MM.1S (cell line): ENCODE results near the gene PPP2R2D.
"Not testable (repeated sequence)": the region's sequence is repeated elsewhere in the genome, so short reads cannot be mapped to it uniquely, and the experiment has no call there.

Experiments
- DNase-seq: peaks from one replicate; pipeline ENCODE4 v3.0.0-alpha.2; 2015
- H2AFZ ChIP-seq: fragments of 300-600 bp; sonication (generic); 2 replicates; pipeline ENCODE4 v1.6.0; 2016; ENCODE audit warnings: antibody characterized with exemption, low read length
- H3F3A ChIP-seq: fragments of 300-600 bp; sonication (generic); 2 replicates; pipeline ENCODE4 v1.6.1; 2016; ENCODE audit warnings: mild to moderate bottlenecking, antibody characterized with exemption, low read length, moderate library complexity, mixed read lengths; ENCODE audit not compliant: insufficient read depth
- H3K27ac ChIP-seq: fragments of 300-600 bp; sonication (generic); 2 replicates; pipeline ENCODE4 v1.5.1; 2016; ENCODE audit warnings: mild to moderate bottlenecking, low read length
- H3K27me3 ChIP-seq: fragments of 300-600 bp; sonication (generic); replicated peaks from 2 replicates; pipeline ENCODE4 v1.6.0; 2016; ENCODE audit warnings: low read length; ENCODE audit not compliant: insufficient read depth
- H3K36me3 ChIP-seq: fragments of 300-600 bp; sonication (generic); replicated peaks from 2 replicates; pipeline ENCODE4 v1.6.1; 2016; ENCODE audit warnings: mild to moderate bottlenecking, low read length, mixed read lengths; ENCODE audit not compliant: insufficient read depth
- H3K4me1 ChIP-seq: fragments of 300-600 bp; sonication (generic); 2 replicates; pipeline ENCODE4 v1.6.1; 2016; ENCODE audit warnings: low read length, mixed read lengths
- H3K4me2 ChIP-seq: fragments of 300-600 bp; sonication (generic); 2 replicates; pipeline ENCODE4 v1.6.0; 2016; ENCODE audit warnings: low read depth, low read length
- H3K4me3 ChIP-seq: fragments of 300-600 bp; sonication (generic); 2 replicates; pipeline ENCODE4 v1.5.1; 2016; ENCODE audit warnings: low read length, mixed read lengths
- H3K79me2 ChIP-seq: fragments of 300-600 bp; sonication (generic); 2 replicates; pipeline ENCODE4 v1.6.1; 2016; ENCODE audit warnings: mixed run types, low read length, mixed read lengths
- H3K9ac ChIP-seq: fragments of 300-600 bp; sonication (generic); 2 replicates; pipeline ENCODE4 v1.6.1; 2016; ENCODE audit warnings: low read length, mixed read lengths
- H3K9me2 ChIP-seq: fragments of 300-600 bp; sonication (generic); replicated peaks from 2 replicates; pipeline ENCODE4 v1.6.1; 2016; ENCODE audit warnings: mild to moderate bottlenecking, low read length, mixed read lengths; ENCODE audit not compliant: insufficient read depth
- H3K9me3 ChIP-seq: fragments of 300-600 bp; sonication (generic); replicated peaks from 2 replicates; pipeline ENCODE4 v1.6.1; 2016; ENCODE audit warnings: mild to moderate bottlenecking, low read length, mixed read lengths; ENCODE audit not compliant: insufficient read depth
- H4K20me1 ChIP-seq: fragments of 300-600 bp; sonication (generic); 2 replicates; pipeline ENCODE4 v1.6.1; 2016; ENCODE audit warnings: mild to moderate bottlenecking, low read length, moderate library complexity, mixed read lengths; ENCODE audit not compliant: insufficient read depth
- CTCF ChIP-seq: fragments of 300-600 bp; sonication (generic); IDR thresholded peaks from 2 replicates; pipeline ENCODE4 v1.5.1; 2016; ENCODE audit warnings: antibody characterized with exemption, low read length, mixed read lengths
- EZH2 ChIP-seq: fragments of 300-600 bp; sonication (generic); optimal IDR thresholded peaks from 2 replicates; pipeline ENCODE3; 2017; ENCODE audit warnings: low read depth, mild to moderate bottlenecking, antibody characterized with exemption, low read length, mixed read lengths
- EZH2phosphoT487 ChIP-seq: fragments of 300-600 bp; sonication (generic); IDR thresholded peaks from 2 replicates; pipeline ENCODE4 v1.6.1; 2018; ENCODE audit warnings: antibody characterized with exemption, low read length

The PPP2R2D gene

GRCh38 chr10:131912620-131913019 lies 11.8 kb downstream of the PPP2R2D start:
- no peaks in the 10 kb centered on the region for H3K9me3 ChIP-seq
- H4K20me1 ChIP-seq: no peaks in the 10 kb centered on the region

GRCh38 chr10:131915484-131915883 lies 14.7 kb downstream of the PPP2R2D start:
- H3K79me2 ChIP-seq: peaks cover 73% of the 10 kb centered on the region
- H3K9me3 ChIP-seq: no peaks in the 10 kb centered on the region
- no peaks in the 10 kb centered on the region for H3K27me3 ChIP-seq
- DNase-seq: no peak
- TF ChIP-seq EZH2 (no peak), CTCF (no peak), EZH2phosphoT487 (no peak)
- no peaks in the 10 kb centered on the region for H3K9me2 ChIP-seq
- H2AFZ ChIP-seq: no peak overlapping the region
- H3K4me2 ChIP-seq: no peak overlapping the region
- no peak overlapping the region for H3K27ac ChIP-seq
- H3K4me3 ChIP-seq: no peak overlapping the region
- H3K9ac ChIP-seq: no peak overlapping the region
- no peaks in the 10 kb centered on the region for H4K20me1 ChIP-seq
- H3K36me3 ChIP-seq: peaks cover 7% of the 10 kb centered on the region; the same call in 1 of the 2 replicates
- H3K4me1 ChIP-seq: no peaks in the 10 kb centered on the region
- H3F3A ChIP-seq: no peaks in the 10 kb centered on the region

More at GRCh38 chr10:131912620-131913019, 11.8 kb downstream of the PPP2R2D start:
- Histone ChIP-seq H3F3A (no peaks in the 10 kb centered on the region), H3K9me2 (no peaks in the 10 kb centered on the region), H2AFZ (no peak overlapping the region), H3K4me3 (no peak overlapping the region), H3K27ac (no peak overlapping the region), H3K79me2 (peaks cover 90% of the 10 kb centered on the region), H3K27me3 (no peaks in the 10 kb centered on the region), H3K9ac (no peak overlapping the region), H3K4me1 (no peaks in the 10 kb centered on the region), H3K36me3 (peaks cover 7% of the 10 kb centered on the region; the same call in 1 of the 2 replicates), H3K4me2 (no peak overlapping the region)
- no peak for TF ChIP-seq EZH2phosphoT487
- no peak for TF ChIP-seq EZH2
- no peak for TF ChIP-seq CTCF
- DNase-seq: no peak

GRCh38 chr10:131915990-131916766 lies 15.4 kb downstream of the PPP2R2D start:
- TF ChIP-seq EZH2: no peak
- no peak for TF ChIP-seq CTCF
- TF ChIP-seq EZH2phosphoT487: no peak
- H3K9me3 ChIP-seq: no peaks in the 10 kb centered on the region
- H3K36me3 ChIP-seq: peaks cover 7% of the 10 kb centered on the region; the same call in 1 of the 2 replicates
- peaks cover 73% of the 10 kb centered on the region for H3K79me2 ChIP-seq
- H3K9ac ChIP-seq: no peak overlapping the region
- no peaks in the 10 kb centered on the region for H4K20me1 ChIP-seq
- no peaks in the 10 kb centered on the region for H3F3A ChIP-seq
- no peaks in the 10 kb centered on the region for H3K27me3 ChIP-seq
- no peak overlapping the region for H3K4me2 ChIP-seq
- no peak overlapping the region for H3K27ac ChIP-seq
- H3K4me3 ChIP-seq: no peak overlapping the region
- H3K4me1 ChIP-seq: no peaks in the 10 kb centered on the region
- H2AFZ ChIP-seq: no peak overlapping the region
- no peak for DNase-seq
- no peaks in the 10 kb centered on the region for H3K9me2 ChIP-seq

- H3K9ac ChIP-seq, DNase-seq, H3K4me3 ChIP-seq, H3K9me3 ChIP-seq, H3K4me1 ChIP-seq, H4K20me1 ChIP-seq, H3K27me3 ChIP-seq, H3K36me3 ChIP-seq, H3K27ac ChIP-seq, H2AFZ ChIP-seq, H3F3A ChIP-seq, H3K4me2 ChIP-seq, H3K9me2 ChIP-seq: not testable (repeated sequence)
- H3K79me2 ChIP-seq: peaks cover 73% of the 10 kb centered on the region
Measured at GRCh38 chr10:131916767-131917160, 16.0 kb downstream of the PPP2R2D start.

- not testable (repeated sequence) for H2AFZ ChIP-seq, DNase-seq, H3K27ac ChIP-seq, H3K4me3 ChIP-seq, H3K9ac ChIP-seq, H3K4me1 ChIP-seq, H3K36me3 ChIP-seq, H3K4me2 ChIP-seq, H3K9me3 ChIP-seq, H3F3A ChIP-seq, H3K27me3 ChIP-seq, H4K20me1 ChIP-seq, H3K9me2 ChIP-seq
- H3K79me2 ChIP-seq: peaks cover 73% of the 10 kb centered on the region
Measured at GRCh38 chr10:131917496-131917895, 16.7 kb downstream of the PPP2R2D start.
